ENCODE results near the gene USP32. TPM values are rescaled to one million over a fixed set of nuclear protein-coding genes. Genes with fewer than 3 reads are reported as not detected.

The USP32 gene
- polyA plus RNA-seq, 3 donors = 10.1 to 26.6 (median 16.6) TPM

DNA sequence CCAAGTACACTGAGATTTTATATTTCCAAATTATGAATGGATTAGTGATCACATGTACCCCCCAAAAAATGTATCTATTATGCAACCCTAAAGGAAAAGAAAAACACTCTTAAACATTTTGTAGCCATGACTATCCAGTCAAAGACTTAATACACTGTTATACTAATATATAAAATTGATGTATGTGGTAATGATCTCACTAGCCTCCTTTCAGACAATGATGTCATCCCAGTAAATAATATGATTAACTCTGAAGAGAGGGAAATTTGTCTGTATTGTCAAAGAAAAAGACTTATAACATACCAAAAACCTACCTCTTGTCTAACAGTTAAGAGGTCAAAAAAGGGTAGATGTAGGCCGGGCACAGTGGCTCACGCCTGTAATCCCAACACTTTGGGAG, 80.7 kb downstream of the USP32 start:
- Histone ChIP-seq H3K4me1 (ENCODE audit: control insufficient read depth in 1 of 2, insufficient read depth in 2 of 2, low read length in 2 of 2) (peaks cover 0 to 13% of the 10 kb centered on the region in 2 donors), H3K4me2 (replicated peaks; ENCODE audit: extremely low read depth, low read length, poor library complexity, severe bottlenecking) (no peak overlapping the region), H3K9ac (ENCODE audit: insufficient read depth, low read length, poor library complexity, severe bottlenecking) (no peak overlapping the region), H3K79me2 (ENCODE audit: insufficient read depth, low read length) (peaks cover 98% of the 10 kb centered on the region), H2AFZ (ENCODE audit: insufficient read depth, low read depth, low read length, poor library complexity, severe bottlenecking) (no peak overlapping the region), H3K27me3 (ENCODE audit: control insufficient read depth in 2 of 2, insufficient read depth in 2 of 2, low read length in 2 of 2) (no peaks in the 10 kb centered on the region), H4K20me1 (ENCODE audit: insufficient read depth, low read length) (peaks cover 93% of the 10 kb centered on the region), H3K36me3 (replicated peaks in 1 of 2; ENCODE audit: control insufficient read depth in 1 of 2, insufficient read depth in 2 of 2, low read length in 2 of 2) (peaks cover 5 to 19% of the 10 kb centered on the region in 2 donors), H3K27ac (ENCODE audit: low read depth in 1 of 2, low read length in 2 of 2) (no peak overlapping the region), H3K9me3 (replicated peaks in 1 of 2; ENCODE audit: control insufficient read depth in 1 of 2, insufficient read depth in 1 of 2, low read length in 2 of 2) (no peaks in the 10 kb centered on the region), H3K4me3 (replicated peaks in 1 of 3; ENCODE audit: low read depth in 2 of 3, low read length in 3 of 3) (no peak overlapping the region)
- TF ChIP-seq, protein P1, sequence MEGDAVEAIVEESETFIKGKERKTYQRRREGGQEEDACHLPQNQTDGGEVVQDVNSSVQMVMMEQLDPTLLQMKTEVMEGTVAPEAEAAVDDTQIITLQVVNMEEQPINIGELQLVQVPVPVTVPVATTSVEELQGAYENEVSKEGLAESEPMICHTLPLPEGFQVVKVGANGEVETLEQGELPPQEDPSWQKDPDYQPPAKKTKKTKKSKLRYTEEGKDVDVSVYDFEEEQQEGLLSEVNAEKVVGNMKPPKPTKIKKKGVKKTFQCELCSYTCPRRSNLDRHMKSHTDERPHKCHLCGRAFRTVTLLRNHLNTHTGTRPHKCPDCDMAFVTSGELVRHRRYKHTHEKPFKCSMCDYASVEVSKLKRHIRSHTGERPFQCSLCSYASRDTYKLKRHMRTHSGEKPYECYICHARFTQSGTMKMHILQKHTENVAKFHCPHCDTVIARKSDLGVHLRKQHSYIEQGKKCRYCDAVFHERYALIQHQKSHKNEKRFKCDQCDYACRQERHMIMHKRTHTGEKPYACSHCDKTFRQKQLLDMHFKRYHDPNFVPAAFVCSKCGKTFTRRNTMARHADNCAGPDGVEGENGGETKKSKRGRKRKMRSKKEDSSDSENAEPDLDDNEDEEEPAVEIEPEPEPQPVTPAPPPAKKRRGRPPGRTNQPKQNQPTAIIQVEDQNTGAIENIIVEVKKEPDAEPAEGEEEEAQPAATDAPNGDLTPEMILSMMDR (IDR thresholded peaks at IDR 0.05) = no peak
- no peak for DNase-seq
- Mint-ChIP-seq H3K4me3 (no peak overlapping the region), H3K4me1 (peaks cover 26% of the 10 kb centered on the region), H3K27me3 (ENCODE audit: low read depth in 3 of 3) (no peaks in the 10 kb centered on the region), H3K9me3 (peaks cover 0 to 3% (median 0%) of the 10 kb centered on the region in 7 donors), H3K27ac (peak overlapping the region in 1 of 7 donors; percentile 6), H3K36me3 (peaks cover 23 to 39% of the 10 kb centered on the region in 2 donors)
- WGBS (ENCODE audit: insufficient coverage) = no CpG with 5 or more reads among the region's 2 CpGs
- intact Hi-C loops (cut with micrococcal nuclease) = loop anchor here in 1 of 2 donors (10.0 kb wide), 1 partner anchor 64 kb away; no protein-coding TSS in a partner anchor

DNA sequence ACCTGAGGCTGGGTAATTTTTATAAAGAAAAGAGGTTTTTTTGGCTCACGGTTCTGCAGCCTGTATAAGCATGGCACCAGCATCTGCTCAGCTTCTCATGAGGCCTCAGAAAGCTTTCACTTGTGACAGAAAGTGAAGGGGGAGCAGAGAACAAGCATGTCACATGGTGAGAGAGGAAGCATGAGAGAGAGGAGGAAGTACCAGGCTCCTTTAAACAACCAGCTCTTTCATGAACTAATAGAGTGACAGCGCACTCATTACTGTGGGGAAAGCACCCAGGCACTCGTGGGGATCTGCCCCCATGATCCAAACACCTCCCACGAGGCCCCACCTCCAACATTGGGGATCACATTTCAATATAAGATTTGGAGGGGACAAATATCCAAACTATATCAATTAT, 86.8 kb downstream of the USP32 start:
- WGBS (ENCODE audit: insufficient coverage) = 71% methylated on average over 1 of the region's 4 CpGs

More for the DNA sequence above, 86.8 kb downstream of the USP32 start:
- Histone ChIP-seq H3K36me3 (replicated peaks in 1 of 2; ENCODE audit: control insufficient read depth in 1 of 2, insufficient read depth in 2 of 2, low read length in 2 of 2) (peaks cover 9 to 31% of the 10 kb centered on the region in 2 donors), H4K20me1 (ENCODE audit: insufficient read depth, low read length) (peaks cover 83% of the 10 kb centered on the region), H3K4me3 (replicated peaks in 1 of 3; ENCODE audit: low read depth in 2 of 3, low read length in 3 of 3) (peak overlapping the region in 2 of 3 experiments; percentile 16 to 39), H3K4me2 (replicated peaks; ENCODE audit: extremely low read depth, low read length, poor library complexity, severe bottlenecking) (peak overlapping the region; percentile 58), H3K9ac (ENCODE audit: insufficient read depth, low read length, poor library complexity, severe bottlenecking) (no peak overlapping the region), H3K9me3 (replicated peaks in 1 of 2; ENCODE audit: control insufficient read depth in 1 of 2, insufficient read depth in 1 of 2, low read length in 2 of 2) (no peaks in the 10 kb centered on the region), H3K27ac (ENCODE audit: low read depth in 1 of 2, low read length in 2 of 2) (peak overlapping the region; percentile 62 to 81), H3K27me3 (ENCODE audit: control insufficient read depth in 2 of 2, insufficient read depth in 2 of 2, low read length in 2 of 2) (no peaks in the 10 kb centered on the region), H3K79me2 (ENCODE audit: insufficient read depth, low read length) (peaks cover 90% of the 10 kb centered on the region), H3K4me1 (ENCODE audit: control insufficient read depth in 1 of 2, insufficient read depth in 2 of 2, low read length in 2 of 2) (peaks cover 26 to 47% of the 10 kb centered on the region in 2 donors), H2AFZ (ENCODE audit: insufficient read depth, low read depth, low read length, poor library complexity, severe bottlenecking) (no peak overlapping the region)
- TF ChIP-seq, protein P1 (IDR thresholded peaks at IDR 0.05) = no peak
- H3K36me3 Mint-ChIP-seq = peaks cover 22 to 33% of the 10 kb centered on the region in 2 donors
- H3K27me3 Mint-ChIP-seq (ENCODE audit: low read depth in 3 of 3) = peaks cover 0 to 2% (median 0%) of the 10 kb centered on the region in 3 donors
- H3K9me3 Mint-ChIP-seq = peaks cover 0 to 3% (median 0%) of the 10 kb centered on the region in 7 donors
- peak overlapping the region; percentile 60 to 68 for H3K4me3 Mint-ChIP-seq
- H3K27ac Mint-ChIP-seq = peak overlapping the region; percentile 87 to 97 (median 93)
- peak; percentile 79 to 93 (median 87) for DNase-seq
- H3K4me1 Mint-ChIP-seq = peaks cover 40% of the 10 kb centered on the region
- intact Hi-C loops (cut with micrococcal nuclease) = no loop called here

Data from CD14-positive monocyte (primary cell).